ENCODE results near the gene TMEM120B. TPM values are rescaled to one million over a fixed set of nuclear protein-coding genes. Genes with fewer than 3 reads are reported as not detected.
A peak's percentile ranks its signal among the peaks of the same experiment; 100 is the strongest.

The TMEM120B gene
- total and polyA plus RNA-seq, 2 of the 13 experiments (the other 11 are each of a cell fraction or from before 2014, with no cell fraction given): 7.1 to 12.9 TPM

DNA sequence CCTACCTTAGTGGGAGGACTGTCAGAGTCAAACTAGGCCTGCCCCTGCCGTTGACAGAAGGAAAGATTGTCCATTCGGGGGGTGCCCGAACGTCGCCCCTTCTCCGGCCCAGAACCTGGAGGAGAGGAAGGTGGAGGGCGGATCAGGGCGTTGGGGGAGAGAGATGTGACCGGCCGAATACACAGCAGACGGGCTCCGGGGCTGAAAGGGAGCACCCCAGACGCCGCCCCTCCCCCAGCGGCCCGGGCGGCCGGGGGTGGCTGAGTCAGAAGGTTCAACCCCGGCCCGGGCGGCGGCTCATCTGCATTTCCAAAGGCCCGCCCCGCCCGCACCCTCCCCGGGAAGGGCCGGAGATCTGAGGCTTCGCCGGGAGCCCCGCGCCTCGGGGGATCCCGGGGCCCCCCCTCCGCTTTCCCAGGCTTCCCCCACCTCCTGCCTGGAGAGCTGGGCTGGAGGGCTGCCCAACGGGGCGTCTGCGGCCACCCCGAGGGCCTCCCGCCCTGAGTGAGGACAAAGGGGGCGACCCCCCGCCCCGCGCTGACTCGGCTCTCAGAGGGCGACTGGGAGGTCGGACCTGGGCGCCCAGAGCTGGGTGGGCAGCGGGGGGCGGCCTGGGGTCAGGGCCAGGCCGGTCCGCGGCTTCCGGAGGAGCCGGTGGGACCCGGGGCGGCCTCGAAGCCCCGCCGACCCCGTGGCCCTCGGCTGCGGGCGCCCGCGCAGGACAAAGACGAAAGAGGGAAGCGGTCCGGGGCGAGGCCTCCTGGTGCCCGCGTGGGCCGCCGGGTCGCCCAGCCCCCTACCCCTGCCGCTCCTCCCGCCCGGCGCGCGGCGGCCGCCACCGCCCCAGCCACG lies 87.5 kb downstream of the TMEM120B start (continued):
- TF ChIP-seq ZNF496 (CRISPR knock-in tag; IDR thresholded peaks at IDR 0.05; ENCODE audit: insufficient replicate concordance) (no peak), ZFP36L2 (CRISPR knock-in tag; IDR thresholded peaks at IDR 0.05) (no peak), ZNF251 (CRISPR knock-in tag; IDR thresholded peaks at IDR 0.05) (no peak), NR2C2 (CRISPR knock-in tag; IDR thresholded peaks at IDR 0.05; ENCODE audit: borderline replicate concordance) (0 out of 2 replicates have a peak, but pooled peaks have one; percentile 51), ZBTB42 (CRISPR knock-in tag; IDR thresholded peaks at IDR 0.05) (no peak), GATA4 (IDR thresholded peaks at IDR 0.05; ENCODE audit: borderline replicate concordance, low read depth) (no peak), ZFX (CRISPR knock-in tag; IDR thresholded peaks at IDR 0.05; ENCODE audit: low read depth) (peak; percentile 41), PHF21A (CRISPR knock-in tag; IDR thresholded peaks at IDR 0.05) (no peak), ATF7 (IDR thresholded peaks at IDR 0.05) (no peak), ATF7 (CRISPR knock-in tag; IDR thresholded peaks at IDR 0.05) (no peak), RELA (CRISPR knock-in tag; IDR thresholded peaks at IDR 0.05) (no peak; the same call in 1 of the 2 replicates), CENPX (CRISPR knock-in tag; IDR thresholded peaks at IDR 0.05) (no peak), MAF1 (CRISPR knock-in tag; IDR thresholded peaks at IDR 0.05; ENCODE audit: borderline replicate concordance) (peak; percentile 65; the same call in 1 of the 2 replicates), ZNF451 (CRISPR knock-in tag; IDR thresholded peaks at IDR 0.05) (no peak), TOPORS (CRISPR knock-in tag; IDR thresholded peaks at IDR 0.05) (no peak), ZFP37 (CRISPR knock-in tag; IDR thresholded peaks at IDR 0.05; ENCODE audit: borderline replicate concordance) (no peak; the same call in 1 of the 2 replicates), ZNF570 (CRISPR knock-in tag; IDR thresholded peaks at IDR 0.05; ENCODE audit: borderline replicate concordance) (no peak)
- TF ChIP-seq, protein P1, sequence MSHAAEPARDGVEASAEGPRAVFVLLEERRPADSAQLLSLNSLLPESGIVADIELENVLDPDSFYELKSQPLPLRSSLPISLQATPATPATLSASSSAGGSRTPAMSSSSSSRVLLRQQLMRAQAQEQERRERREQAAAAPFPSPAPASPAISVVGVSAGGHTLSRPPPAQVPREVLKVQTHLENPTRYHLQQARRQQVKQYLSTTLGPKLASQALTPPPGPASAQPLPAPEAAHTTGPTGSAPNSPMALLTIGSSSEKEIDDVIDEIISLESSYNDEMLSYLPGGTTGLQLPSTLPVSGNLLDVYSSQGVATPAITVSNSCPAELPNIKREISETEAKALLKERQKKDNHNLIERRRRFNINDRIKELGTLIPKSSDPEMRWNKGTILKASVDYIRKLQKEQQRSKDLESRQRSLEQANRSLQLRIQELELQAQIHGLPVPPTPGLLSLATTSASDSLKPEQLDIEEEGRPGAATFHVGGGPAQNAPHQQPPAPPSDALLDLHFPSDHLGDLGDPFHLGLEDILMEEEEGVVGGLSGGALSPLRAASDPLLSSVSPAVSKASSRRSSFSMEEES (CRISPR knock-in tag; IDR thresholded peaks at IDR 0.05): no peak
- TF ChIP-seq, protein P2, sequence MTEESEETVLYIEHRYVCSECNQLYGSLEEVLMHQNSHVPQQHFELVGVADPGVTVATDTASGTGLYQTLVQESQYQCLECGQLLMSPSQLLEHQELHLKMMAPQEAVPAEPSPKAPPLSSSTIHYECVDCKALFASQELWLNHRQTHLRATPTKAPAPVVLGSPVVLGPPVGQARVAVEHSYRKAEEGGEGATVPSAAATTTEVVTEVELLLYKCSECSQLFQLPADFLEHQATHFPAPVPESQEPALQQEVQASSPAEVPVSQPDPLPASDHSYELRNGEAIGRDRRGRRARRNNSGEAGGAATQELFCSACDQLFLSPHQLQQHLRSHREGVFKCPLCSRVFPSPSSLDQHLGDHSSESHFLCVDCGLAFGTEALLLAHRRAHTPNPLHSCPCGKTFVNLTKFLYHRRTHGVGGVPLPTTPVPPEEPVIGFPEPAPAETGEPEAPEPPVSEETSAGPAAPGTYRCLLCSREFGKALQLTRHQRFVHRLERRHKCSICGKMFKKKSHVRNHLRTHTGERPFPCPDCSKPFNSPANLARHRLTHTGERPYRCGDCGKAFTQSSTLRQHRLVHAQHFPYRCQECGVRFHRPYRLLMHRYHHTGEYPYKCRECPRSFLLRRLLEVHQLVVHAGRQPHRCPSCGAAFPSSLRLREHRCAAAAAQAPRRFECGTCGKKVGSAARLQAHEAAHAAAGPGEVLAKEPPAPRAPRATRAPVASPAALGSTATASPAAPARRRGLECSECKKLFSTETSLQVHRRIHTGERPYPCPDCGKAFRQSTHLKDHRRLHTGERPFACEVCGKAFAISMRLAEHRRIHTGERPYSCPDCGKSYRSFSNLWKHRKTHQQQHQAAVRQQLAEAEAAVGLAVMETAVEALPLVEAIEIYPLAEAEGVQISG (CRISPR knock-in tag; IDR thresholded peaks at IDR 0.05): no peak; the same call in 1 of the 2 replicates
- TF ChIP-seq, protein P3, sequence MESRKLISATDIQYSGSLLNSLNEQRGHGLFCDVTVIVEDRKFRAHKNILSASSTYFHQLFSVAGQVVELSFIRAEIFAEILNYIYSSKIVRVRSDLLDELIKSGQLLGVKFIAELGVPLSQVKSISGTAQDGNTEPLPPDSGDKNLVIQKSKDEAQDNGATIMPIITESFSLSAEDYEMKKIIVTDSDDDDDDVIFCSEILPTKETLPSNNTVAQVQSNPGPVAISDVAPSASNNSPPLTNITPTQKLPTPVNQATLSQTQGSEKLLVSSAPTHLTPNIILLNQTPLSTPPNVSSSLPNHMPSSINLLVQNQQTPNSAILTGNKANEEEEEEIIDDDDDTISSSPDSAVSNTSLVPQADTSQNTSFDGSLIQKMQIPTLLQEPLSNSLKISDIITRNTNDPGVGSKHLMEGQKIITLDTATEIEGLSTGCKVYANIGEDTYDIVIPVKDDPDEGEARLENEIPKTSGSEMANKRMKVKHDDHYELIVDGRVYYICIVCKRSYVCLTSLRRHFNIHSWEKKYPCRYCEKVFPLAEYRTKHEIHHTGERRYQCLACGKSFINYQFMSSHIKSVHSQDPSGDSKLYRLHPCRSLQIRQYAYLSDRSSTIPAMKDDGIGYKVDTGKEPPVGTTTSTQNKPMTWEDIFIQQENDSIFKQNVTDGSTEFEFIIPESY (CRISPR knock-in tag; IDR thresholded peaks at IDR 0.05): no peak
- TF ChIP-seq, protein P4, sequence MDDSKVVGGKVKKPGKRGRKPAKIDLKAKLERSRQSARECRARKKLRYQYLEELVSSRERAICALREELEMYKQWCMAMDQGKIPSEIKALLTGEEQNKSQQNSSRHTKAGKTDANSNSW (CRISPR knock-in tag; IDR thresholded peaks at IDR 0.05; ENCODE audit: borderline replicate concordance): no peak
- TF ChIP-seq, protein P5, sequence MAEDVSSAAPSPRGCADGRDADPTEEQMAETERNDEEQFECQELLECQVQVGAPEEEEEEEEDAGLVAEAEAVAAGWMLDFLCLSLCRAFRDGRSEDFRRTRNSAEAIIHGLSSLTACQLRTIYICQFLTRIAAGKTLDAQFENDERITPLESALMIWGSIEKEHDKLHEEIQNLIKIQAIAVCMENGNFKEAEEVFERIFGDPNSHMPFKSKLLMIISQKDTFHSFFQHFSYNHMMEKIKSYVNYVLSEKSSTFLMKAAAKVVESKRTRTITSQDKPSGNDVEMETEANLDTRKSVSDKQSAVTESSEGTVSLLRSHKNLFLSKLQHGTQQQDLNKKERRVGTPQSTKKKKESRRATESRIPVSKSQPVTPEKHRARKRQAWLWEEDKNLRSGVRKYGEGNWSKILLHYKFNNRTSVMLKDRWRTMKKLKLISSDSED (CRISPR knock-in tag; IDR thresholded peaks at IDR 0.05): no peak
